ENCODE results near the gene CLDN6. TPM values are rescaled to one million over a fixed set of nuclear protein-coding genes. Genes with fewer than 3 reads are reported as not detected.

Gene CLDN6
- total and polyA plus RNA-seq, 2 donors (not counting 1 experiment from before 2014, with no cell fraction given): 0.03 TPM; not detected in 1

GRCh38 chr16:2986623-2987188, 31.3 kb downstream of the CLDN6 start:
- no peaks in the 10 kb centered on the region for H3K79me2 ChIP-seq (ENCODE audit: control insufficient read depth, insufficient read depth, low read length)
- H3K4me1 ChIP-seq (ENCODE audit: control insufficient read depth, extremely low read depth, insufficient read depth, low read length): no peaks in the 10 kb centered on the region
- no peak overlapping the region for H3K9ac ChIP-seq (ENCODE audit: insufficient read depth, low read length)
- H3K36me3 ChIP-seq (ENCODE audit: control insufficient read depth, insufficient read depth, low read length): no peaks in the 10 kb centered on the region
- no peak overlapping the region for H2AFZ ChIP-seq (ENCODE audit: low read length)
- H4K20me1 ChIP-seq (ENCODE audit: control insufficient read depth, extremely low read depth, insufficient read depth, low read length): no peaks in the 10 kb centered on the region
- no peak overlapping the region for H3K4me3 ChIP-seq (replicated peaks in 1 of 4; ENCODE audit: control extremely low read depth in 1 of 4, insufficient read depth in 1 of 4, low read depth in 3 of 4, low read length in 4 of 4)
- no peak overlapping the region for H3K27ac ChIP-seq (ENCODE audit: insufficient read depth, low read length)
- H3K27me3 ChIP-seq (ENCODE audit: control insufficient read depth, insufficient read depth, low read length): no peaks in the 10 kb centered on the region
- H3K9me3 ChIP-seq (ENCODE audit: control insufficient read depth, insufficient read depth, low read depth, low read length): no peaks in the 10 kb centered on the region
- DNase-seq (ENCODE audit: low read depth in 2 of 2): no peak
- no peak overlapping the region for H3K4me2 ChIP-seq (ENCODE audit: extremely low read depth, insufficient read depth, low read length)
- TF ChIP-seq EZH2 (IDR thresholded peaks at IDR 0.05; ENCODE audit: low read length, missing control alignments) (no peak), CTCF (conservative IDR thresholded peaks at IDR 0.05 in 1 of 2, IDR thresholded peaks at IDR 0.05 in 1 of 2; ENCODE audit: low read depth in 1 of 2, low read length in 2 of 2) (no peak)

- peaks cover under 1% of the 10 kb centered on the region for H3K4me1 ChIP-seq (ENCODE audit: control insufficient read depth, extremely low read depth, insufficient read depth, low read length)
- TF ChIP-seq CTCF (conservative IDR thresholded peaks at IDR 0.05 in 1 of 2, IDR thresholded peaks at IDR 0.05 in 1 of 2; ENCODE audit: low read depth in 1 of 2, low read length in 2 of 2) (no peak), EZH2 (IDR thresholded peaks at IDR 0.05; ENCODE audit: low read length, missing control alignments) (no peak)
- DNase-seq (ENCODE audit: low read depth in 2 of 2): no peak
- H3K9me3 ChIP-seq (ENCODE audit: control insufficient read depth, insufficient read depth, low read depth, low read length): no peaks in the 10 kb centered on the region
- no peak overlapping the region for H2AFZ ChIP-seq (ENCODE audit: low read length)
- no peak overlapping the region for H3K9ac ChIP-seq (ENCODE audit: insufficient read depth, low read length)
- H3K27ac ChIP-seq (ENCODE audit: insufficient read depth, low read length): no peak overlapping the region
- H3K4me2 ChIP-seq (ENCODE audit: extremely low read depth, insufficient read depth, low read length): no peak overlapping the region
- H3K4me3 ChIP-seq (replicated peaks in 1 of 4; ENCODE audit: control extremely low read depth in 1 of 4, insufficient read depth in 1 of 4, low read depth in 3 of 4, low read length in 4 of 4): no peak overlapping the region
- H3K79me2 ChIP-seq (ENCODE audit: control insufficient read depth, insufficient read depth, low read length): no peaks in the 10 kb centered on the region
- no peaks in the 10 kb centered on the region for H4K20me1 ChIP-seq (ENCODE audit: control insufficient read depth, extremely low read depth, insufficient read depth, low read length)
- no peaks in the 10 kb centered on the region for H3K27me3 ChIP-seq (ENCODE audit: control insufficient read depth, insufficient read depth, low read length)
- H3K36me3 ChIP-seq (ENCODE audit: control insufficient read depth, insufficient read depth, low read length): no peaks in the 10 kb centered on the region
These were observed 32.1 kb downstream of the CLDN6 start for GRCh38 chr16:2985893-2986355.

GRCh38 chr16:2985462-2985861, 32.5 kb downstream of the CLDN6 start:
- H3K4me3 ChIP-seq (replicated peaks in 1 of 4; ENCODE audit: control extremely low read depth in 1 of 4, insufficient read depth in 1 of 4, low read depth in 3 of 4, low read length in 4 of 4): no peak overlapping the region
- no peaks in the 10 kb centered on the region for H3K27me3 ChIP-seq (ENCODE audit: control insufficient read depth, insufficient read depth, low read length)
- H3K36me3 ChIP-seq (ENCODE audit: control insufficient read depth, insufficient read depth, low read length): no peaks in the 10 kb centered on the region
- H3K79me2 ChIP-seq (ENCODE audit: control insufficient read depth, insufficient read depth, low read length): no peaks in the 10 kb centered on the region
- H3K9ac ChIP-seq (ENCODE audit: insufficient read depth, low read length): no peak overlapping the region
- no peaks in the 10 kb centered on the region for H3K9me3 ChIP-seq (ENCODE audit: control insufficient read depth, insufficient read depth, low read depth, low read length)
- no peak overlapping the region for H2AFZ ChIP-seq (ENCODE audit: low read length)
- no peak overlapping the region for H3K4me2 ChIP-seq (ENCODE audit: extremely low read depth, insufficient read depth, low read length)
- no peak overlapping the region for H3K27ac ChIP-seq (ENCODE audit: insufficient read depth, low read length)
- TF ChIP-seq CTCF (conservative IDR thresholded peaks at IDR 0.05 in 1 of 2, IDR thresholded peaks at IDR 0.05 in 1 of 2; ENCODE audit: low read depth in 1 of 2, low read length in 2 of 2): no peak
- peak in 1 of 2 donors; percentile 15 for DNase-seq (ENCODE audit: low read depth in 2 of 2)
- peaks cover 4% of the 10 kb centered on the region for H3K4me1 ChIP-seq (ENCODE audit: control insufficient read depth, extremely low read depth, insufficient read depth, low read length)
- no peaks in the 10 kb centered on the region for H4K20me1 ChIP-seq (ENCODE audit: control insufficient read depth, extremely low read depth, insufficient read depth, low read length)
